ENCODE results near the gene DCLK1.

DNA sequence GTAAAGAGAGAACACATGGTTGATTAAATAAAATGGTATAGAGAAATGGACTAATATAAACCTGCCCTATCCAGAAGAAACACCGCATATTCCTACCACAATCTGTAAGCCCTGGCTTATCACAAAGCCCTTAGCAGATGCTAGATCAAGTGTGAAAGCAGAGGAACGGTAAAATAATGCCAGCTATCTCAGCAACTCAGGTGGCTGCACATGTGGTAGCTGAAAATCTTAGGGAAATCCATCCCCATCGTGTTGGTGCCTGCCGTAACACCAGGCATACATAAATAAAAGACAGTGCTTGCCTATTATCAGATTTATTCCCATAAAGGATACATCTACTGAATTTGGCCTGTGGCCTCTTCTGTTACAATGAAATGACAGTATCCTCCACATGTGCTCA, 350.6 kb downstream of the DCLK1 start:
- TF ChIP-seq CTCF (IDR thresholded peaks at IDR 0.05) = no peak
- TF ChIP-seq POLR2A (IDR thresholded peaks at IDR 0.05) = no peak

All from esophagus squamous epithelium (tissue), 4 donors.